Dedifferentiated amniotic fluid mesenchymal stem cell (primary cell): Measurements from ENCODE around the gene UBE2I.

ENCODE experiments used
- DNase-seq: peaks from one replicate; pipeline ENCODE4 v3.0.0-alpha.2; 2016; ENCODE audit errors: extremely low spot score

Gene UBE2I

DNA sequence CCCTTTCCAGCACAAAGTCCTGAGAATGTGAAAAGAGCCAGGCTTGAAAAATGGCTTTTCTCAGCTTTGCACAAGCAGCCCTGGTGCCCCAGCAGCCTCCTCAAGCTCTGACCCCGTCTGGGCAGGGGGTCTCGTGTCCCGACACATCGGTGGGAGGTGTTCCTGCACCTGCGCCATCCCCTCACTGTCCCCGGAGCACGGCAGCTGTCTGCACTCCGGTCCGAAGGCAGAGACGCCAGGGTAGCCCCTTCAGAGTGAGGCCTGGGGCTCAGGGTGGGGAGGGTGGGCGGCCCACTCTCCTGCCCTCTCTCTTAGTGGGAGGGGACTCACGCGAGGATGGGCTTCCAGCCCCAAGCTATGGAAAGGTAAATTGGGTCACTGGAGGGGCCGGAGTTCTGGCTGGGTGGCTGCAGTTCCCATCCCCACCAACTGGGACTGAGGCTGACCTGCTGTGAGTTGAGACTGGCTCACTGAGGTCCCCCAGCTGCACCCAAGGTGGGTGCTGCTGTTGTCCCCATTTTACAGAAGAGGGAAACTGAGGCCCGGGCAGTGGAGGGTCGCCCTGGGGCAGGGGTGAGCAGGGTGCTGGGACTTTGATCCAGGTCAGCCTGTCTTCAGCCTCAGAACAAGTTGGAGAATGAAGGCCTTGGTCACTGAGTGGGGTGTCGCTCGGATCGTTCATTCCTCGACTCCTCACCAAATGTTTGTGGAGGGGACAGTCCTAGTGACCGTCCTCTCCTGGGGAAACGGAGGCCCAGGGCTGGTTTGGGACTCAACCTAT lies 21.7 kb downstream of the UBE2I start:
- no peak for DNase-seq

DNA sequence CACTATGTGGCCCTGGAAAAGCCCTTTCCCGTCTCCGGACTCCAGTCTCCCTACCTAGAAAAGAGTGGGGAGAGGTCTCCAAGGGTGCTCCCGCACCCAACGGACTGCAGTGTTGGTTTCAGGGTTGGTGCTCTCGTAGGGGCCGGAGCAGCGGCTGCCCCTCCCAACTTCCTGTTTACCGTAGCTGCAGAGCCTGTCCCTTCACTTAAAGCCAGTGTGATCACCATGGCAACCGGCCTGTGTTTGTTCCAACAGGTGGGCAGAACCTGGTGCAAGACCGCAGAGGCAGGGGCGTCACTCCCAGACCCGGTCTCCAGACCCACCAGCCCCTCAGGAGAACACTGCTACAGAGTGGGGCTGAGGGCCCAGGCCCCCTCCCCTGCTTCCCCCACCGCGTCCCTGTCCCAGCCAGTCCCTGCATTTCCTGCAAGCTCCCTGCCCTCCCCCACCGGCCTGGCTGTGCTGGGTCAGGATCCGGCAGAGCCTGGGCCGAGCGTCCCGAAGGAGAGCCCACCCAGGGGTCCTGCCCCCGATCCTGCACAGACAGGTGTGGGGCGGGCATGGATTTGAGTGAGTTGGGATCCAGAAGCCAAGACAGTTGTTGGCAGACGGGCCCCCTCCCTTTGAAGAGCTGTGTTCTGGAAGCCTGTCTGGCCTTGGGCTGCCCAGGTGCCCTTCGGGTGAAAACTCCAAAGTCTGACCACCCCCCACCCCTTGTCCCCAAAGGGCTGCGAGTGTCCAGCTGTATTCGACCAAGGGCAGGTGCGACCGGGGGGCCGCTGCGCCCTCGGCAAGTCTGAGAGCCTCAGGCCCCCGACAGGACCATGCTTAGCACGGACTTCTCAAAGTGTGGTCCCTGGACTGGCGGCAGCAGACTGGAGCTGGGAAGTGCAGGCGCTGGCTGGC lies 22.5 kb downstream of the UBE2I start:
- DNase-seq: no peak

DNA sequence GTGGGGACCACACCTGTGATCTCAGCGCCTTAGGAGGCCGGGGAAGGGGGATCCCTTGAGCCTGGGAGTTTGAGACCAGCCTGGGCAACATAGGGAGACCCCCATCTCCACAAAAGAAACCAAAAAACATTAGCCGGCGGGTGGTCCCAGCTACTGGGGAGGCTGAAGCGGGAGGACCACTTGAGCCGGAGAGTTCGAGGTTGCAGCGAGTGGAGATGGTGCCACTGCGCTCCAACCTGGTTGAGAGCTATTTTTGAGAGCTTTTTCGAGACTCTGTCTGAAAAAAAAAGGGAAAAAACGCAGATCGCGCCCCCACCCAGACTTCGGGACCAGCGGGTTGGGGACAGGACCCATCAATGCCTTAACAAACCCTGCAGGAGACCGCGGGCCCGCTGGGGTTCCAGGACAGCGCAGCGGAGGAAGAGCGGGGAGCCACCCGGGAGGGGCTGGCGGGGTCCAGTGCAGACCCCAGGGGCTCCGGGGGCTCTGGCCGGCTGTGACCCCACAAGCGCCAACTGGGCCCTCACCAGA lies 23.2 kb downstream of the UBE2I start:
- no peak for DNase-seq

DNA sequence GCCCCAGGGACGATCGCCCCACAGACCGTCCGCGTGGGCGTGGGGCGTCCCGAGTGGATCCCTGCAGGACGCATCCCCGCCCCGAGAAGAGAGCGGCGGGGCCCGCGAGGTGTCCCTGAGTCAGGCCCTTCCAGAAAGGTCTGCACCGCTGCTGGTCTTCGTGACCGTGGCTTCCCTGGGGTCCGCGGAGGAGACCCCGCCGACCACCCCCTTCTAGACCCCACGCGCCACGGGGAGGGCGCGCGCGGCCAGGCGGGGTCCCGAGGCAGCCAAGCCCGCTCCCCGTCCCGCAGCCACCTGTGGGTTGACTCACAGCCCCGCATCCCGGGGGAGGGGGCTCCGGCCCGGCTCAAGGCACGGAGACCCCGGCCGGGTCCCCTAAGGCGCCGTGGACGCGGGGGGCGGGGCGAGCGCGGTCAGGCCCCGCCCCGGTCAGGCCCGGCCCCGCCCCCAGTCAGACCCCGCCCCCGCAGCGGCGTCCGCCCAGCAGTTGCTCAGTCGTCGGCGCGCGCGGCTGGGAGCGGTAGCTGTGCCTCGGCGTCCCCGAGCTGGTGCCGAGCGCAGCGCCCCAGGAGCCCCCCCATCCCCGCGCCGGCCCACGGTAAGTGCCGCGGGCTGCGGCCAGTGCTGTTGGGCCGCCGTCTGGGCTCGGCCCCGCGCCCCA lies 23.8 kb downstream of the UBE2I start, which contains the start of gene BAIAP3:
TSS of gene BAIAP3 (plus strand) at position 497 of the 664 bp plus-strand sequence. CDS start 4,905 bp downstream, outside the sequence.
- no peak for DNase-seq

DNA sequence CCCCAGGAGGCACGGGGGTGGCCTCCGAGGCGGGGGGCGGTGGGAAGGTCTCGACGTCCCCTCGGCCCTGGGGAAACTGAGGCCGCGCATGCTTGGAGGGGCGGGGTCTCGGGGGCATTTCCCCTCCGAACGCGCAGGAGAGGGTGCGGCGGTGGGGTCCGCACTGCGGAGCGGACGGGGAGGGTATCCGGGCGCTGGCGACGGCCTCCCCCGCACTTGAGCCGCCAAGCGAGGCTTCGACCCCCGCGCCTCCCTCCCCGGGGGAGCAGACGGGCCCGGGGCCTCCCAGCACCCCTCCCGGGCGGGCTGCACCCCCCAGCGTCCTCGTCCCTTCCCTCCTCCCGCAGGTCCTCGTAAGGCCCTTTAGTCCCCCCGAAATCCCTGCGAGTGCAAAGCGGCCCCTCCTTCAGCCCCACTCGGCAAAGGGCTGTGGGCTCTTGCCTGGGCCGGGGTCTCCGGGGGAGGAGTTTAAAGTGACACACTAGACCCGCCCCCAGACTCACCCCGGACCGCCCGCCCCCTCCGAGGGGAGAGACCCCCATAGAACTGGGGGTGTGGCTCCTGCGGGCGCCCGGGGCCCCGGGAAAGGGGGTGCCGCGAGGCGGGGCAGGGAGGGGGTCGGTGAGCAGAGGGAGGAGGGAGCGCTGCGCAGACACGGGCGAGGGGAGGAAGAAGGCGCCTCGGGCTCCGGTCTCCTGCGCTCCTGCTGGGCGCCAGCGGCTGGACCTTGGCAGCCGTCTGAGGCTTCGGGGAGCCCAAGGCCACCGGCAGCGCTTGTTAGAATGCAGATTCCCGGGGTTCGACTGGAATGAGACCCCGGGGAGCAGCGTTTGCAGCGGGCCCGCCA lies 24.6 kb downstream of the UBE2I start:
- DNase-seq: no peak

- no peak for DNase-seq
Observed at GRCh38 chr16:1334739-1335138, 25.3 kb downstream of the UBE2I start.

DNA sequence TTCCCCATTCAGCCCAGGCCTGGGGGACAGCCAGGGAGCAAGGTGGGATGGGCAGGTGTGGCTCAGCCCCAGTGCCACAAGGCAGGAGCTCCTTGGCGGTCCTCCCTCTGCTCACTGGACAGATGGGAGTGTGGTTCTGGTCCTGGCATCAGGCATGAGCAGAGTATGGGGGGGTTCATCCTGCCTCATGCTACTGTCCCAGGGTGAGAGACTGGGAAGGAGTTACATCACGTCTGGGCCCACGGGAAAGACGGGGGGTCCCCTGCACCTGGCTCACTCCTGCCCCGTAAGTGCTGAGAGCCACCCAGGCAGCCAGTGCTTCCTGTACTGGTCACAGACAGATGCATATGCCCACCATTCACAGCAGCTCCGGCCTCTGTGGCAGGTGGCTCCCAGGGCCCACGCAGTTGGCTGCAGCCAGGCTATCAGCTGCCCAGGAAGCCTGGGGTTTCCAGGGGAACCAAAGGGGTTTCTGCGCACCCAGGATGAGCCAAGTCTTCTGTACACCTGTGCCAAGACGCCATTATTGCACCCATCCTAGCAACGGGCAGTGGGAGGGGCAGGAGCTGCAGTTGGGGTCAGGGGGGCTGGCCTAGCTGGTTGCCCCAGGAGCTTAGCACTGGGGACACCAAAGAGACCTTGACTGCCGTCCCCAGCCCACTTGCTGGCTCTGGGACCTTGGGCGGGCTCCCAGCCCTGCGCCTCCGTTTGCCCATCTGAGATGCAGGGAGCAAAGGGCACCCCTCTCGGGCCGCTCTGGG lies 26.0 kb downstream of the UBE2I start:
- DNase-seq: no peak

- DNase-seq: no peak
Observed at GRCh38 chr16:1335996-1336395, 26.6 kb downstream of the UBE2I start.

DNA sequence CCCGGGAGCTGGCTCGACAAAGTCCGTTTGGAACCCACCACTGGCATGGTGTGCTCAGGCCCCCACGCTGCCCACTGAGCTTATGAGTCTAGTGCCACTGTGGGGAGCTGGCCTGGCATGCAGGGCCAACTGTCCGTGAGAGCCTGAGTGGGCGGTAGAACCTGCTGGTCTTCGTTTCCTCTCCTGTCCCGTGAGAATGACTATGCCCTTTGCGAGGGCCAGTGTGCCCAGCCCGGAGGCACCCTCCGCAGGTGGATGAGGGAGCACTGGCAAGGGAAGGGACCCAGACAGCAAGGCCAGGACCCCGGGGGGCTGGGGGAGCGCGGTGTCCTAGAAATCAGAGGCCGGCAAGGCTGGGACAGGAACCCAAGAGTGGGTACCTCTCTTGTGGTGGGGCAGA lies 27.2 kb downstream of the UBE2I start:
- DNase-seq: no peak

DNA sequence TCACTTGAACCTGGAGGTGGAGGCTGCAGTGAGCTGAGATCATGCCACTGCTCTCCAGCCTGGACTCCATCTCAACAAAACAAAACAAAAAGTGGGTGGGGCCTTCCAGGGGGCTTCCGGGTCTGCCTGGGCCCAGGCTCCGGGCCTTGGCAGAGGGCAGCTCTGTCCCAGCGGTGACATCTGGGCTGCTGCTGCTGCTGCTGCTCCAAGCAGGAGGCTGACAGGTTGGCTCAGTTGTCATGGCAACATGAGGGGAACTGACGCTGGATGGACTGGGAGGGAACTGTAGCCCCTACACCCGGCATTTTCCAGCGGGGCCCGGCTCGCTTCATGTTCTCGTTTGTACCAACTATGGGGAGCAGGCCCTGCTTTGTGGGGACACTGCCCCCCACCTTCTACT lies 28.1 kb downstream of the UBE2I start:
- DNase-seq: no peak

DNA sequence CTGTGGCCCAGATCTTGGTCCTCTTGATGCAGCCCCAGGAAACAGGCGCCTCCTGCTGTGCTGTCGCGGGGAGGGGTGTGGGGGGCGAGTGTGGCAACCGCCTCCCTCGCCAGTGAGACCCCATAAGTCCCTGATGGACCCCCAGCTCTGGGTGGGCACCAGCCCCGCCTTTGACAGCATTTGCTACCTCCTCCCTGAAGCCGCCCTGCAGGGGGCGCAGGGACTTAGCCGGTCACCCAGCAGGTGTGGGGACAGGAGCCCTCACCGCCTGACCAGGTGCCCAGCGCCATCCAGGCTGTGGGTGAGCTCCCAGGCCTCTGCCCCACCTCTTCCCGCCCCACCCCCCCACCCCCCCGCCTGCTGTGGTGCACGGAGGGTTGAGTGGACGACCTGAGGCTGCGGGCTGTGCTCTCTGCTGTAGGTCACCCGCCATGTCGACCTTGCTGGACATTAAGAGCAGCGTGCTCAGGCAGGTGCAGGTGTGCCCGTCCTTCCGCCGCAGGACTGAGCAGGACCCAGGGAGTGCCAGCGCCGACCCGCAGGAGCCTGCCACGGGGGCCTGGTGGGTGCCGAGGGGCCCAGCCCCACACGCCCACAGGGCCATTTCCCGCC lies 28.8 kb downstream of the UBE2I start:
- no peak for DNase-seq

- no peak for DNase-seq
Observed at GRCh38 chr16:1338855-1339675, 29.6 kb downstream of the UBE2I start.

GRCh38 chr16:1340730-1341494 lies 31.5 kb downstream of the UBE2I start:
- no peak for DNase-seq

- DNase-seq: no peak
Observed at GRCh38 chr16:1341495-1342420, 32.3 kb downstream of the UBE2I start.

DNA sequence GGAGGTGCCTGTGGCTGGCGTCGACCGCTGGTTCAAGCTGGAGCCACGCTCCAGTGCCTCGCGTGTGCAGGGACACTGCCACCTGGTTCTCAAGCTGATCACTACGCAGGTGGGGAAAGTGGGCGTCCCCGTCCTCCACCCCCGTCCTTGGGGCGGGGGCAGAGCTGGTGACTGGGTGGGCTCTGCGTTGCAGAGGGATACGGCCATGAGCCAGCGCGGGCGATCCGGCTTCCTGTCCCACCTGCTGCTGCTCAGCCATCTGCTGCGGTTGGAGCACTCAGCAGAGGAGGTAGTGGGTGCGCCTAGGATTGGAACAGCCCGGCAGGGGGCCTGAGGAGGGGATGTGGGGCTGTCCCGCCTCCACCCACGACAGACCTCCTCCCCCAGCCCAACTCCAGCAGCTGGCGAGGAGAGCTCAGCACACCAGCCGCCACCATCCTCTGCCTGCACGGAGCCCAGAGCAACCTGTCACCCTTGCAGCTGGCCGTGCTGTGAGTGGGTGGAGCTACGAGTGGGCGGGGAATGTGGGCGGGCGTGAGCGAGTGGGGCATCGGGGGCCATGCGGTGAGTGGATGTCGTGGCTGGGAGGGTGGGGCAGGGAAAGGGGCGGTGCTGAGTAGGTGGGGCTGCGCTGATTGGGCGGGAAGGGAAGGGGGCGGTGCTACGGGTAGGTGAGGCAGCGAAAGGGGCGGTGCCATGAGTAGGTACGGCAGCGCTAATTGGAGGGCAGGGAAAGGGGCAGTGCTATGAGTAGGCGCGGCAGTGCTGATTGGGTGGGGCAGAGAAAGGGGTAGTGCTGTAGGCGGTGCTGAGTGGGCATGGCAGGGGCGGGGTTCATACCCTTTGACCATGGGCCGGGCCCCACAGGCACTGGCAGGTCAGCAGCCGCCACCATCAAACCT lies 33.3 kb downstream of the UBE2I start:
- no peak for DNase-seq
